GM13977 (cell line): ENCODE data around the gene LRRC46.
A peak's percentile ranks its signal among the peaks of the same experiment; 100 is the strongest.

ENCODE experiments used
- DNase-seq: peaks from one replicate; pipeline ENCODE4 v3.0.0; 2012; ENCODE audit warnings: low spot score
- CTCF ChIP-seq: IDR thresholded peaks from 2 replicates; pipeline ENCODE4 v1.5.1; 2012; ENCODE audit warnings: mild to moderate bottlenecking, control low read depth; ENCODE audit not compliant: insufficient read depth; ENCODE audit errors: extremely low read depth, missing control alignments
- in situ Hi-C: fragments of 300-500 bp; cut with MboI; formaldehyde crosslinking; loops from one replicate; pipeline ENCODE4 v1.12.0; 2022; ENCODE audit warnings: low sequenced_read_pairs, low pct_unique_long_range_greater_than_20kb, mixed read lengths, inconsistent platforms; ENCODE audit not compliant: unreplicated experiment

LRRC46 gene

GRCh38 chr17:47844814-47845715, 13.6 kb downstream of the LRRC46 start:
- no peak for DNase-seq
- in situ Hi-C loops: loop anchor here (5.0 kb wide), 1 partner anchor 47 kb away; no protein-coding TSS in a partner anchor
- TF ChIP-seq CTCF: no peak

GRCh38 chr17:47845716-47846075, 14.2 kb downstream of the LRRC46 start:
- in situ Hi-C loops: no loop called here
- no peak for DNase-seq
- TF ChIP-seq CTCF: no peak

GRCh38 chr17:47846716-47847340, 15.4 kb downstream of the LRRC46 start:
- DNase-seq: no peak
- in situ Hi-C loops: no loop called here
- TF ChIP-seq CTCF: no peak

- in situ Hi-C loops: no loop called here
- DNase-seq: no peak
- TF ChIP-seq CTCF: peak; percentile 26
Observed at GRCh38 chr17:47847341-47848197, 16.1 kb downstream of the LRRC46 start.

GRCh38 chr17:47848198-47848513, 16.7 kb downstream of the LRRC46 start:
- TF ChIP-seq CTCF: no peak
- no peak for DNase-seq
- in situ Hi-C loops: no loop called here

GRCh38 chr17:47850373-47850691, 18.9 kb downstream of the LRRC46 start:
- in situ Hi-C loops: no loop called here
- no peak for TF ChIP-seq CTCF

More at GRCh38 chr17:47850373-47850691, 18.9 kb downstream of the LRRC46 start:
- DNase-seq: no peak
